Measurements from ENCODE around the gene SOX6.
"Not testable (repeated sequence)": the region's sequence is repeated elsewhere in the genome, so short reads cannot be mapped to it uniquely, and the experiment has no call there.

- TF ChIP-seq POLR2A, SPI1, POLR2AphosphoS5 (IDR thresholded peaks at IDR 0.05; ENCODE audit: low read depth, low read length): not testable (repeated sequence)
Measured at GRCh38 chr11:16141614-16142013, 214.7 kb downstream of the SOX6 start.

All from GM12891 (cell line).